ENCODE measurements around the gene DNAJC18. TPM values are rescaled to one million over a fixed set of nuclear protein-coding genes. Genes with fewer than 3 reads are reported as not detected.

Gene DNAJC18
- total and polyA plus RNA-seq, 12 donors = 4.9 to 16.2 (median 8.8) TPM

GRCh38 chr5:139378101-139378825 is 61.1 kb downstream of the DNAJC18 start:
- Histone ChIP-seq H3K4me1 (replicated peaks in 1 of 2) (peaks cover 12 to 14% of the 10 kb centered on the region in 2 donors), H3K27me3 (no peaks in the 10 kb centered on the region), H3K36me3 (replicated peaks in 1 of 2) (no peaks in the 10 kb centered on the region), H3K9me3 (replicated peaks in 1 of 3) (no peaks in the 10 kb centered on the region), H3K4me3 (no peak overlapping the region), H3K27ac (no peak overlapping the region)
- 70 to 87% (median 78%) methylated on average over 26 to 47 of the region's 47 CpGs for WGBS, 4 donors
- DNase-seq = peak in 1 of 7 donors; percentile 15
- intact Hi-C loops (cut with DNase I) = no loop called here
- TF ChIP-seq POLR2A (IDR thresholded peaks at IDR 0.05) (no peak), CTCF (IDR thresholded peaks at IDR 0.05) (no peak)

GRCh38 chr5:139377226-139377625 is 62.1 kb downstream of the DNAJC18 start:
- Histone ChIP-seq H3K27ac (no peak overlapping the region), H3K9me3 (replicated peaks in 1 of 3) (no peaks in the 10 kb centered on the region), H3K4me3 (no peak overlapping the region), H3K4me1 (replicated peaks in 1 of 2) (peaks cover 18 to 24% of the 10 kb centered on the region in 2 donors), H3K27me3 (no peaks in the 10 kb centered on the region), H3K36me3 (replicated peaks in 1 of 2) (no peaks in the 10 kb centered on the region)
- intact Hi-C loops (cut with DNase I) = no loop called here
- TF ChIP-seq CTCF (IDR thresholded peaks at IDR 0.05) (no peak), POLR2A (IDR thresholded peaks at IDR 0.05) (no peak)
- DNase-seq = peak in 1 of 7 donors; percentile 9
- WGBS, 4 donors = 80 to 92% (median 86%) methylated on average over 2 to 3 of the region's 3 CpGs

DNA sequence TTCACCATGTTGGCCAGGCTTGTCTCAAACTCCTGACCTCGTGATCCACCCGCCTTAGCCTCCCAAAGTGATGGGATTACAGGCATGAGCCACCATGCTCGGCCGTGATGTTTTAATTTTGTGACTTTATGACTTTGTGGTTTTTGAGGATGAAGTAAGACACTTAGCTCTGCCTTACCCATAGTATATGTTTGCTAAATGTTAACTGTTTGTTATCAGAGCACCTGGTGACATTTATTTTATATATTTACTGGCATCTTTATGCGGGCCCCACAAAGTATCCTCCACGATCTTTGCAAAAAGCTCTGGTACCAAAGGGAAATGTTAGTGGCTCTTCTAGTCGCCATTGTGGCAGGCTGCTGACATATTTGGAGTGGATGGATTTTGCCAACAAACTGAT is 63.0 kb downstream of the DNAJC18 start:
- peaks cover 26 to 30% of the 10 kb centered on the region in 2 donors for H3K4me1 ChIP-seq (replicated peaks in 1 of 2)
- no peak overlapping the region for H3K27ac ChIP-seq
- intact Hi-C loops (cut with DNase I) = no loop called here
- H3K4me3 ChIP-seq = no peak overlapping the region
- no peaks in the 10 kb centered on the region for H3K36me3 ChIP-seq (replicated peaks in 1 of 2)
- DNase-seq = no peak
- no peaks in the 10 kb centered on the region for H3K9me3 ChIP-seq (replicated peaks in 1 of 3)
- no peaks in the 10 kb centered on the region for H3K27me3 ChIP-seq
- 91 to 96% (median 93%) methylated on average over 6 to 7 of the region's 7 CpGs for WGBS, 4 donors
- TF ChIP-seq POLR2A (IDR thresholded peaks at IDR 0.05) = no peak
- no peak for TF ChIP-seq CTCF (IDR thresholded peaks at IDR 0.05)

GRCh38 chr5:139374909-139375308 is 64.4 kb downstream of the DNAJC18 start:
- H3K4me3 ChIP-seq = no peak overlapping the region
- no peaks in the 10 kb centered on the region for H3K9me3 ChIP-seq (replicated peaks in 1 of 3)
- no peak overlapping the region for H3K27ac ChIP-seq
- peak in 3 of 7 donors; percentile 8 to 44 (median 17) for DNase-seq
- peaks cover 0 to 9% of the 10 kb centered on the region in 2 donors for H3K36me3 ChIP-seq (replicated peaks in 1 of 2)
- intact Hi-C loops (cut with DNase I) = no loop called here
- TF ChIP-seq POLR2A (IDR thresholded peaks at IDR 0.05) (no peak), CTCF (IDR thresholded peaks at IDR 0.05) (no peak)
- peaks cover 26 to 30% of the 10 kb centered on the region in 2 donors for H3K4me1 ChIP-seq (replicated peaks in 1 of 2)
- 93 to 100% (median 96%) methylated on average over 1 to 2 of the region's 2 CpGs; no CpG with 5 or more reads in 1 of the 4 donors for WGBS, 4 donors
- H3K27me3 ChIP-seq = no peaks in the 10 kb centered on the region
